Calu3 (cell line): ENCODE data around the gene EYA2. TPM values are rescaled to one million over a fixed set of nuclear protein-coding genes. Genes with fewer than 3 reads are reported as not detected.

Experiments
- BruUV-seq: library from RNA; stranded (reverse); fragments of 400-500 nt; replicated peaks from 2 replicates; lab custom pipeline; 2021; lab: Mats Ljungman, UMichigan
- CTCF ChIA-PET: fragments of 300-600 bp; sonication (Branson Sonifier 250); formaldehyde crosslinking; loops from one replicate; lab custom pipeline; 2022; ENCODE audit warnings: antibody characterized with exemption; lab: Charles Lee
- DNase-seq: peaks from one replicate; pipeline ENCODE4 v3.0.0; 2022
- H3K27ac Mint-ChIP-seq: one replicate; pipeline ENCODE4 v1.8.0; 2022; ENCODE audit warnings: mixed read lengths; ENCODE audit not compliant: unreplicated experiment
- H3K27me3 Mint-ChIP-seq: one replicate; pipeline ENCODE4 v1.8.0; 2022; ENCODE audit warnings: mixed read lengths; ENCODE audit not compliant: unreplicated experiment
- H3K36me3 Mint-ChIP-seq: one replicate; pipeline ENCODE4 v1.8.0; 2022; ENCODE audit warnings: mild to moderate bottlenecking, moderate library complexity, mixed read lengths; ENCODE audit not compliant: insufficient read depth, unreplicated experiment
- H3K4me1 Mint-ChIP-seq: one replicate; pipeline ENCODE4 v1.8.0; 2022; ENCODE audit warnings: mild to moderate bottlenecking, low read depth, mixed read lengths; ENCODE audit not compliant: unreplicated experiment
- H3K4me3 Mint-ChIP-seq: one replicate; pipeline ENCODE4 v1.8.0; 2022; ENCODE audit warnings: mild to moderate bottlenecking, low read depth, moderate library complexity, mixed read lengths; ENCODE audit not compliant: unreplicated experiment
- H3K9me3 Mint-ChIP-seq: one replicate; pipeline ENCODE4 v1.8.0; 2022; ENCODE audit warnings: low read depth, mixed read lengths; ENCODE audit not compliant: unreplicated experiment
- CTCF ChIP-seq: fragments of 200-600 bp; IDR thresholded peaks from one replicate; pipeline ENCODE4 v1.8.0; 2022; ENCODE audit warnings: antibody characterized with exemption; ENCODE audit not compliant: unreplicated experiment
- intact Hi-C: fragments of 100-400 bp; cut with micrococcal nuclease; formaldehyde crosslinking; loops from one replicate; pipeline ENCODE4 v1.10.0; 2022; ENCODE audit not compliant: unreplicated experiment
- total RNA-seq: library from RNA; stranded (reverse); gene quantifications from 2 replicates; pipeline ENCODE4 v1.2.3, GENCODE V29; 2022

The EYA2 gene
- total RNA-seq, 1 experiment from 2014 or later, result 0.35 TPM

- no peaks in the 10 kb centered on the region for H3K27me3 Mint-ChIP-seq
- no TSS peak for BruUV-seq
- CTCF ChIA-PET, result interaction anchor here (0.9 kb wide), 1 partner anchor 10 kb away, joined by 5 read pairs; no protein-coding TSS in a partner anchor
- no peak for DNase-seq
- H3K27ac Mint-ChIP-seq, result no peak overlapping the region
- H3K36me3 Mint-ChIP-seq, result peaks cover 60% of the 10 kb centered on the region
- no peak overlapping the region for H3K4me3 Mint-ChIP-seq
- H3K9me3 Mint-ChIP-seq, result no peaks in the 10 kb centered on the region
- no peak for TF ChIP-seq CTCF
- intact Hi-C loops, result no loop called here
- no peaks in the 10 kb centered on the region for H3K4me1 Mint-ChIP-seq
These were observed 338.9 kb downstream of the EYA2 start for GRCh38 chr20:47233333-47234188.

- BruUV-seq, result no TSS peak
- DNase-seq, result no peak
- CTCF ChIA-PET, result interaction anchor here (0.7 to 1.0 kb wide), 2 partner anchors 7 to 39 kb away, joined by 3 to 5 read pairs; no protein-coding TSS in a partner anchor
- H3K4me3 Mint-ChIP-seq, result no peak overlapping the region
- no peak overlapping the region for H3K27ac Mint-ChIP-seq
- TF ChIP-seq CTCF, result no peak
- no peaks in the 10 kb centered on the region for H3K27me3 Mint-ChIP-seq
- H3K36me3 Mint-ChIP-seq, result peaks cover 72% of the 10 kb centered on the region
- no peaks in the 10 kb centered on the region for H3K4me1 Mint-ChIP-seq
- intact Hi-C loops, result no loop called here
- no peaks in the 10 kb centered on the region for H3K9me3 Mint-ChIP-seq
These were observed 340.5 kb downstream of the EYA2 start for GRCh38 chr20:47235111-47235510.

- no peak for DNase-seq
- Mint-ChIP-seq H3K9me3 (no peaks in the 10 kb centered on the region), H3K27ac (no peak overlapping the region), H3K27me3 (no peaks in the 10 kb centered on the region), H3K4me3 (no peak overlapping the region), H3K36me3 (peaks cover 64% of the 10 kb centered on the region), H3K4me1 (no peaks in the 10 kb centered on the region)
- CTCF ChIA-PET, result interaction anchor here (0.5 to 1.0 kb wide), 2 partner anchors 40 to 117 kb away, joined by 3 read pairs; no protein-coding TSS in a partner anchor
- TF ChIP-seq CTCF, result no peak
- no TSS peak for BruUV-seq
- intact Hi-C loops, result no loop called here
These were observed 341.4 kb downstream of the EYA2 start for GRCh38 chr20:47235853-47236638.

- Mint-ChIP-seq H3K27me3 (no peaks in the 10 kb centered on the region), H3K9me3 (no peaks in the 10 kb centered on the region), H3K36me3 (peaks cover 64% of the 10 kb centered on the region), H3K4me1 (no peaks in the 10 kb centered on the region), H3K4me3 (no peak overlapping the region), H3K27ac (no peak overlapping the region)
- CTCF ChIA-PET, result interaction anchor here (0.5 to 0.7 kb wide), 2 partner anchors 117 to 189 kb away, joined by 3 to 4 read pairs; no protein-coding TSS in a partner anchor
- no peak for DNase-seq
- no TSS peak for BruUV-seq
- intact Hi-C loops, result no loop called here
- no peak for TF ChIP-seq CTCF
These were observed 341.9 kb downstream of the EYA2 start for GRCh38 chr20:47236639-47236900.
